Right lobe of liver (tissue), 6 donors: ENCODE results near the gene GTF3C1. TPM values are rescaled to one million over a fixed set of nuclear protein-coding genes. Genes with fewer than 3 reads are reported as not detected.
A peak's percentile ranks its signal among the peaks of the same experiment; 100 is the strongest.
"Not testable (repeated sequence)": the region's sequence is repeated elsewhere in the genome, so short reads cannot be mapped to it uniquely, and the experiment has no call there.

Experiments used
- ATAC-seq, 4 donors: fragments of 200-7000 bp; cut with Tn5 transposase; one replicate each; pipeline ENCODE4 v1.9.1; 2020; ENCODE audit warnings: mild to moderate bottlenecking in 4 of 4, moderate library complexity in 4 of 4
- DNase-seq, 3 donors: peaks; one replicate each; pipeline ENCODE4 v3.0.0-alpha.2; 2020
- H3K27ac ChIP-seq, 3 donors: fragments of 200-600 bp; one replicate each; pipeline ENCODE4 v1.8.0; 2022
- H3K27me3 ChIP-seq, 2 donors: fragments of 200-600 bp; one replicate each; pipeline ENCODE4 v1.8.0; 2022
- H3K36me3 ChIP-seq, 4 donors: fragments of 200-600 bp; sonication (generic) in 1 of 4; one replicate each; pipeline versions ENCODE4 v1.5.1 to v1.8.0; 2017 to 2022; ENCODE audit warnings: control low read depth in 1 of 4
- H3K4me1 ChIP-seq, 4 donors: fragments of 200-600 bp; sonication (generic) in 1 of 4; one replicate each; pipeline versions ENCODE4 v1.5.1 to v1.8.0; 2017 to 2022; ENCODE audit warnings: control low read depth in 1 of 4
- H3K4me3 ChIP-seq, 3 donors: fragments of 200-600 bp; one replicate each; pipeline ENCODE4 v1.8.0; 2022
- H3K9me3 ChIP-seq, 4 donors: fragments of 200-600 bp; sonication (generic) in 1 of 4; one replicate each; pipeline versions ENCODE4 v1.5.1 to v1.8.0; 2017 to 2022; ENCODE audit warnings: control low read depth in 1 of 4
- CTCF ChIP-seq, 4 donors: fragments of 200-600 bp in 3 of 4; fragments of 450-650 bp in 1 of 4; IDR thresholded peaks; one replicate each; pipeline versions ENCODE4 v1.5.1 to v1.8.0; 2016 to 2022; ENCODE audit warnings: antibody characterized with exemption in 4 of 4, mild to moderate bottlenecking in 2 of 4
- POLR2A ChIP-seq: fragments of 450-650 bp; IDR thresholded peaks from one replicate; pipeline ENCODE4 v1.6.1; 2017; ENCODE audit warnings: antibody characterized with exemption, mild to moderate bottlenecking
- whole genome bisulfite sequencing: methylation state at CpG from one replicate; pipeline ENCODE4 v1.1.6; 2018; ENCODE audit warnings: low coverage, low lambda C conversion rate; ENCODE audit not compliant: insufficient coverage; ENCODE audit errors: missing lambda C conversion rate; 5-methylcytosine and 5-hydroxymethylcytosine counted together
- intact Hi-C, 2 donors: fragments of 100-400 bp; cut with DNase I; formaldehyde crosslinking; loops; one replicate each; pipeline versions ENCODE4 v1.11.2 to v1.14.1; 2022
- total RNA-seq, 6 experiments: library from RNA; depleted of rRNA in 2 of 6; stranded (reverse); fragments of >200 nt in 2 of 6; fragmentation: NEBNext Ultra II Directional in 3 of 6; extraction: Animal tissue kit (Norgen Biotek cat#: 25700) in 3 of 6; gene quantifications; one replicate each; pipeline versions ENCODE4 v1.1.0 to v1.2.4, GENCODE V29; 2016 to 2023
- donor health status: DM: no; HTN: yes; CAD: no.
- donor health status: DM: no; HTN: no; CAD: no.
- donor health status: DM: no; HTN: no; CAD: no.
- donor health status: DM: no; HTN: yes; CAD: no.
- donor health status: DM: no; HTN: yes; CAD: no.

Gene GTF3C1
- total RNA-seq, 6 experiments from 2014 or later: 25.3 to 53.3 (median 26.9) TPM

- Histone ChIP-seq H3K27ac (no peak overlapping the region), H3K4me1 (no peaks in the 10 kb centered on the region), H3K36me3 (peaks cover 0 to 34% (median 3%) of the 10 kb centered on the region in 4 donors), H3K9me3 (no peaks in the 10 kb centered on the region), H3K4me3 (no peak overlapping the region), H3K27me3 (no peaks in the 10 kb centered on the region)
- TF ChIP-seq POLR2A: no peak
- TF ChIP-seq CTCF (IDR thresholded peaks at IDR 0.05): no peak
- ATAC-seq (no peak), DNase-seq (no peak)
- intact Hi-C loops: loop anchor here in 1 of 2 donors (10.0 kb wide), 1 partner anchor 234 kb away; no protein-coding TSS in a partner anchor
- WGBS: 86% methylated on average over 1 of the region's 5 CpGs
Observed at GRCh38 chr16:27458987-27459688, 90.6 kb downstream of the GTF3C1 start.

GRCh38 chr16:27458258-27458657 is 91.5 kb downstream of the GTF3C1 start:
- no peaks in the 10 kb centered on the region for H3K9me3 ChIP-seq
- ATAC-seq (no peak), DNase-seq (no peak)
- H3K27ac ChIP-seq: no peak overlapping the region
- no peaks in the 10 kb centered on the region for H3K27me3 ChIP-seq
- intact Hi-C loops: loop anchor here in 1 of 2 donors (10.0 kb wide), 1 partner anchor 233 kb away; no protein-coding TSS in a partner anchor
- no peaks in the 10 kb centered on the region for H3K4me1 ChIP-seq
- no peak for TF ChIP-seq POLR2A
- no peak for TF ChIP-seq CTCF (IDR thresholded peaks at IDR 0.05)
- peaks cover 0 to 25% (median 3%) of the 10 kb centered on the region in 4 donors for H3K36me3 ChIP-seq
- 70% methylated on average over 5 of the region's 5 CpGs for WGBS
- no peak overlapping the region for H3K4me3 ChIP-seq

DNA sequence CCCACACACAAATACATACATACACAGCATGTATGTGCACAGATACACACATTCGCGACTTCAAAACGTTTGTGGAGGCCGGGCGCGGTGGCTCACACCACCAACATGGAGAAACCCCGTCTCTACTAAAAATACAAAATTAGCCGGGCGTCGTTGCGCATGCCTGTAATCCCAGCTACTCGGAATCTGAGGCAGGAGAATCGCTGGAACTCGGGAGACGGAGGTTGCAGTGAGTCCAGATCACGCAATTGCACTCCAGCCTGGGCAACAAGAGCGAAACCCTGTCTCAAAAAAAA is 92.2 kb downstream of the GTF3C1 start:
- peaks cover 0 to 18% (median under 1%) of the 10 kb centered on the region in 4 donors for H3K36me3 ChIP-seq
- not testable (repeated sequence) for H3K9me3 ChIP-seq, H3K27me3 ChIP-seq, ATAC-seq, DNase-seq, H3K4me1 ChIP-seq, H3K27ac ChIP-seq, H3K4me3 ChIP-seq
- intact Hi-C loops: loop anchor here in 1 of 2 donors (10.0 kb wide), 1 partner anchor 233 kb away; no protein-coding TSS in a partner anchor
- no CpG with 5 or more reads among the region's 17 CpGs for WGBS

- ATAC-seq: peak; percentile 36 to 66 (median 46)
- intact Hi-C loops: loop anchor here in 1 of 2 donors (10.0 kb wide), 1 partner anchor 231 kb away; no protein-coding TSS in a partner anchor
- 13% methylated on average over 9 of the region's 12 CpGs for WGBS
Observed at GRCh38 chr16:27455700-27456099, 94.0 kb downstream of the GTF3C1 start.

More at GRCh38 chr16:27455700-27456099, 94.0 kb downstream of the GTF3C1 start:
- H3K36me3 ChIP-seq: peaks cover 0 to 2% (median 0%) of the 10 kb centered on the region in 4 donors
- no peak overlapping the region for H3K27ac ChIP-seq
- no peaks in the 10 kb centered on the region for H3K9me3 ChIP-seq
- no peaks in the 10 kb centered on the region for H3K27me3 ChIP-seq
- no peak overlapping the region for H3K4me3 ChIP-seq
- no peaks in the 10 kb centered on the region for H3K4me1 ChIP-seq
- DNase-seq: no peak
- TF ChIP-seq POLR2A: no peak
- TF ChIP-seq CTCF (IDR thresholded peaks at IDR 0.05): no peak
